ENCODE data around the gene PRELID1. TPM values are rescaled to one million over a fixed set of nuclear protein-coding genes. Genes with fewer than 3 reads are reported as not detected.

Gene PRELID1
- total and polyA plus RNA-seq, 8 donors, result 72.3 to 154 (median 86.4) TPM

GRCh38 chr5:177328545-177329231, 25.1 kb downstream of the PRELID1 start:
- H3K36me3 ChIP-seq, result peaks cover 0 to 56% of the 10 kb centered on the region in 2 donors
- DNase-seq, result peak in 1 of 4 donors; percentile 18
- no peaks in the 10 kb centered on the region for H3K9me3 ChIP-seq
- TF ChIP-seq CTCF (IDR thresholded peaks at IDR 0.05), result no peak
- intact Hi-C loops (cut with DNase I), result loop anchor here in 1 of 2 donors (10.0 kb wide), 1 partner anchor 126 kb away; no protein-coding TSS in a partner anchor
- no peak overlapping the region for H3K4me3 ChIP-seq
- no peak overlapping the region for H3K27ac ChIP-seq
- no peaks in the 10 kb centered on the region for H3K27me3 ChIP-seq
- ATAC-seq, result no peak
- peaks cover 0 to 10% of the 10 kb centered on the region in 2 donors for H3K4me1 ChIP-seq

DNA sequence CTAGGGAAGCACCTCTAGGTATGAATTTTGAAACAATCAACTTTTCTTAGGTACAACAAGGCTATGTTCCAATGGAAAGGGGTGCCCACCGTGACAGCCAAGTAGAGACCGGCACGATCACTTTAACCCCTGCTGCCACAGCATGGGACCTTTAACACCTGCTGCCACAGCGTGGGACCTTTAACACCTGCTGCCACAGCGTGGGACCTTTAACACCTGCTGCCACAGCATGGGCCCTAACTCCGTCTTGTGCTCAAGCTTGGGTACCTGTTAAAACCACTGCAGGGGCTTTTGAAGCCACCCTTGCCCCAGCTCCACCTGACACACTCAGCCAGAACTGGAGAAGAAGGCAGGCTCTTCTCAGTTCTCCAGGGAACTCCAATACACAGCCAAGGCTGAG, 26.3 kb downstream of the PRELID1 start:
- Histone ChIP-seq H3K27me3 (no peaks in the 10 kb centered on the region), H3K27ac (no peak overlapping the region), H3K4me1 (peaks cover 0 to 10% of the 10 kb centered on the region in 2 donors), H3K4me3 (no peak overlapping the region), H3K36me3 (peaks cover 0 to 68% of the 10 kb centered on the region in 2 donors), H3K9me3 (no peaks in the 10 kb centered on the region)
- intact Hi-C loops (cut with DNase I), result loop anchor here in 1 of 2 donors (10.0 kb wide), 1 partner anchor 125 kb away; no protein-coding TSS in a partner anchor
- no peak for TF ChIP-seq CTCF (IDR thresholded peaks at IDR 0.05)
- DNase-seq (peak in 1 of 4 donors; percentile 21), ATAC-seq (no peak)

GRCh38 chr5:177330991-177331842, 27.6 kb downstream of the PRELID1 start:
- DNase-seq (peak in 1 of 4 donors; percentile 61), ATAC-seq (no peak)
- Histone ChIP-seq H3K9me3 (no peaks in the 10 kb centered on the region), H3K27ac (no peak overlapping the region), H3K36me3 (peaks cover 0 to 81% of the 10 kb centered on the region in 2 donors), H3K4me1 (peaks cover 0 to 10% of the 10 kb centered on the region in 2 donors), H3K27me3 (no peaks in the 10 kb centered on the region), H3K4me3 (no peak overlapping the region)
- intact Hi-C loops (cut with DNase I), result no loop called here
- TF ChIP-seq CTCF (IDR thresholded peaks at IDR 0.05), result no peak

GRCh38 chr5:177332031-177332895, 28.7 kb downstream of the PRELID1 start:
- peak in 1 of 4 donors; percentile 61 for DNase-seq
- no peaks in the 10 kb centered on the region for H3K27me3 ChIP-seq
- no peak for TF ChIP-seq CTCF (IDR thresholded peaks at IDR 0.05)

More at GRCh38 chr5:177332031-177332895, 28.7 kb downstream of the PRELID1 start:
- no peak overlapping the region for H3K4me3 ChIP-seq
- no peak for ATAC-seq
- intact Hi-C loops (cut with DNase I), result no loop called here
- H3K36me3 ChIP-seq, result peaks cover 0 to 91% of the 10 kb centered on the region in 2 donors
- no peaks in the 10 kb centered on the region for H3K9me3 ChIP-seq
- no peak overlapping the region for H3K27ac ChIP-seq
- peaks cover 0 to 10% of the 10 kb centered on the region in 2 donors for H3K4me1 ChIP-seq
